Skeletal muscle tissue (tissue), 4 donors: Measurements from ENCODE around the gene OPN5. TPM values are rescaled to one million over a fixed set of nuclear protein-coding genes. Genes with fewer than 3 reads are reported as not detected.

Source experiments
- H3K27ac ChIP-seq: one replicate; pipeline ENCODE4 v1.7.0; 2013; ENCODE audit warnings: mild to moderate bottlenecking, low read depth, low read length, inconsistent platforms
- H3K27me3 ChIP-seq, 3 donors: one replicate each; pipeline ENCODE4 v1.7.0; 2013; ENCODE audit warnings: low read length in 3 of 3; ENCODE audit not compliant: control insufficient read depth in 3 of 3, insufficient read depth in 3 of 3
- H3K36me3 ChIP-seq, 3 donors: one replicate each; pipeline ENCODE4 v1.7.0; 2013; ENCODE audit warnings: low read length in 3 of 3; ENCODE audit not compliant: control insufficient read depth in 3 of 3, insufficient read depth in 3 of 3
- H3K4me1 ChIP-seq, 3 donors: one replicate each; pipeline ENCODE4 v1.7.0; 2013; ENCODE audit warnings: low read length in 3 of 3, mild to moderate bottlenecking in 3 of 3; ENCODE audit not compliant: control insufficient read depth in 3 of 3, insufficient read depth in 3 of 3
- H3K4me3 ChIP-seq, 3 donors: one replicate each; pipeline ENCODE4 v1.7.0; 2013; ENCODE audit warnings: low read length in 3 of 3
- H3K9ac ChIP-seq, 3 donors: one replicate each; pipeline ENCODE4 v1.7.0; 2013; ENCODE audit warnings: low read length in 3 of 3, mild to moderate bottlenecking in 3 of 3, moderate library complexity in 2 of 3, low read depth in 1 of 3
- H3K9me3 ChIP-seq, 3 donors: one replicate each; pipeline ENCODE4 v1.7.0; 2013; ENCODE audit warnings: low read length in 3 of 3; ENCODE audit not compliant: control insufficient read depth in 3 of 3
- total RNA-seq: library from RNA; depleted of rRNA; stranded (reverse); fragments of >200 nt; gene quantifications from one replicate; pipeline ENCODE4 v1.2.3, GENCODE V29; 2014
- donor health status: Osteomylitis.

The OPN5 gene
- total RNA-seq, 1 donor from 2014 or later: not detected

DNA sequence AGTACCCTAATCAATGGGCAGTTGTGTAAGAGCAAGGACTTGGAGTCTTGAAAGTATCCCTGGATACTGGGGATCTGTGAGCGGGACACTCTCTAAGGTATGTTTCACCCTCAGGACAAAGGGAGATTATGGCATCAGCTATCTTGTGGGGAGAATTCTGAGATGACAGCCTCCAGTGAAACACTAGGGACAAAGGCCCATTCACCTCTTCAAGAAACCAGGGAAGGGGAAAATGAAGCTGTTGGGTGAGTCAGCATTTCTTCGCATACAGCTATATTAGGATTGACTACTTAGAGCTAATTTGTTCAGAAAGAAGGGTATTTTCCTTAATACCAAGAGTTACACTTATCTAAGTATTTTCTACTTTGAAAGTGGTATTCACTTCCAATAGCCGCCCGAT, 35.9 kb downstream of the OPN5 start:
- Histone ChIP-seq H3K4me1 (no peaks in the 10 kb centered on the region), H3K9me3 (no peaks in the 10 kb centered on the region), H3K27me3 (no peaks in the 10 kb centered on the region), H3K4me3 (no peak overlapping the region), H3K36me3 (no peaks in the 10 kb centered on the region), H3K27ac (no peak overlapping the region), H3K9ac (no peak overlapping the region)

DNA sequence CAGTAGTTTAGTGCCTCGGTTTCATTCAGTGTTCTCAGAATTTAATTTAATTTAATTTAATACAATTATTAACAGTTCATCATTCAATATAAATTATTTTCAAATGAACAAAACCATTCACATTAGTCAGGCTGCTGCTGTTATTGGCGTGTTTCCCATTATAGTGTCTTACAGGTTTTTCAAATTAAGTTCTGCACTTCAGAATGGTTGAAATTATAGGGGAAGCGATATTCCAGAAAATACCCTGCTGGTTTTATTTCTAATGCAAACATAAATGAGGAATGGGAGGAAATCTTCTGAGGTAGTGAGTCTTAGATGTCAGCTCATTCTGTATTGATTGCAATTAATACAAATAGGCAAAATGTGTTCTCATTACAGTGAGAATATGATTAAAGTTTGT, 37.6 kb downstream of the OPN5 start:
- Histone ChIP-seq H3K4me3 (no peak overlapping the region), H3K36me3 (no peaks in the 10 kb centered on the region), H3K27me3 (no peaks in the 10 kb centered on the region), H3K4me1 (no peaks in the 10 kb centered on the region), H3K9me3 (no peaks in the 10 kb centered on the region), H3K9ac (no peak overlapping the region), H3K27ac (no peak overlapping the region)

GRCh38 chr6:47822856-47823554, 41.2 kb downstream of the OPN5 start:
- no peaks in the 10 kb centered on the region for H3K36me3 ChIP-seq
- no peak overlapping the region for H3K9ac ChIP-seq
- no peaks in the 10 kb centered on the region for H3K27me3 ChIP-seq
- no peaks in the 10 kb centered on the region for H3K4me1 ChIP-seq
- no peak overlapping the region for H3K27ac ChIP-seq
- H3K9me3 ChIP-seq: no peaks in the 10 kb centered on the region
- no peak overlapping the region for H3K4me3 ChIP-seq

GRCh38 chr6:47832386-47833100, 50.7 kb downstream of the OPN5 start:
- no peak overlapping the region for H3K27ac ChIP-seq
- H3K4me1 ChIP-seq: no peaks in the 10 kb centered on the region
- no peaks in the 10 kb centered on the region for H3K36me3 ChIP-seq
- no peaks in the 10 kb centered on the region for H3K9me3 ChIP-seq
- no peaks in the 10 kb centered on the region for H3K27me3 ChIP-seq
- H3K9ac ChIP-seq: no peak overlapping the region
- H3K4me3 ChIP-seq: no peak overlapping the region

GRCh38 chr6:47834196-47834595, 52.4 kb downstream of the OPN5 start:
- Histone ChIP-seq H3K9ac (no peak overlapping the region), H3K27ac (no peak overlapping the region), H3K27me3 (no peaks in the 10 kb centered on the region), H3K9me3 (no peaks in the 10 kb centered on the region), H3K4me1 (no peaks in the 10 kb centered on the region), H3K36me3 (no peaks in the 10 kb centered on the region), H3K4me3 (no peak overlapping the region)

DNA sequence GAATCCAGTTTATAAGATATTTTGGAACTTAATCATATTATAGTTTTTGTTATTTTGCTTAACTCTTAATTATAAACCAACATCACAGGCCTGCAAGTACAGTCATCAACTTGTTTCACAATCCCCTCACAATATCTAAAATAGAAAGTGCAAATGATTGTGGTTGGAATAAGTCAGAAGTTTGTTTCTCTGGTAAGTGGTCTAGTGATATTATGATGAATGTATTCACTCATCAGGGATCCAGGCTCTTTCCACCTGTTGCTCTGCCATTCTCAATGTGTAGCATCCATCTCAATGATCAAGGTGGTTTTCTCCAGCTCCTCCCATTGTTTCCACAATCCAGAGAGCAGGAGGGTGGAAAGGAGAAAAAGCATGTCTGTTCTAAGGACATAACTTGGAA, 54.2 kb downstream of the OPN5 start:
- no peaks in the 10 kb centered on the region for H3K9me3 ChIP-seq
- no peaks in the 10 kb centered on the region for H3K4me1 ChIP-seq
- no peak overlapping the region for H3K9ac ChIP-seq
- H3K36me3 ChIP-seq: no peaks in the 10 kb centered on the region
- no peak overlapping the region for H3K27ac ChIP-seq
- H3K27me3 ChIP-seq: no peaks in the 10 kb centered on the region
- H3K4me3 ChIP-seq: no peak overlapping the region

- Histone ChIP-seq H3K9me3 (no peaks in the 10 kb centered on the region), H3K27me3 (no peaks in the 10 kb centered on the region), H3K9ac (no peak overlapping the region), H3K4me1 (no peaks in the 10 kb centered on the region), H3K4me3 (no peak overlapping the region), H3K36me3 (no peaks in the 10 kb centered on the region), H3K27ac (no peak overlapping the region)
These were observed 54.8 kb downstream of the OPN5 start for GRCh38 chr6:47836639-47837038.

DNA sequence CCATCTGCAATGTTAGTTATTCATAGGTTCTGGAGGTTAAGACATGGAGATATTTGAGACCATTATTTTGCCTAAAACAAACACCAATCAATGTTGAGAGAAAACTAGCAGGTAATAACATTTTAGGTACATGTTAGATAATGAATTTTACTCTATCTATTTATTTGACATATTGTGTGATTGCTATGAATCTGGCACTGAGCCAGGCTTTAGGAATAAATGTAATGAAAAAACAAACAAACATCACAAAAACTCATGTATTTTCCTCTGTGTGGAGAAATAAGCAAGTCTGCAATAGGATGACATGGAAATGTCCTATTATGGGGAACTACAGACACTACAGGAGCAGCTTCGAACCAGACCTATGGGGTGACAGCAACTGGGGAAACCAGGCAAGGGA, 57.8 kb downstream of the OPN5 start:
- H3K4me3 ChIP-seq: no peak overlapping the region
- no peaks in the 10 kb centered on the region for H3K9me3 ChIP-seq
- no peaks in the 10 kb centered on the region for H3K27me3 ChIP-seq
- H3K9ac ChIP-seq: no peak overlapping the region
- H3K27ac ChIP-seq: no peak overlapping the region
- H3K36me3 ChIP-seq: no peaks in the 10 kb centered on the region
- no peaks in the 10 kb centered on the region for H3K4me1 ChIP-seq

- no peak overlapping the region for H3K9ac ChIP-seq
- no peaks in the 10 kb centered on the region for H3K36me3 ChIP-seq
- H3K4me1 ChIP-seq: no peaks in the 10 kb centered on the region
- no peaks in the 10 kb centered on the region for H3K27me3 ChIP-seq
- H3K9me3 ChIP-seq: no peaks in the 10 kb centered on the region
- no peak overlapping the region for H3K27ac ChIP-seq
- H3K4me3 ChIP-seq: no peak overlapping the region
These were observed 63.0 kb downstream of the OPN5 start for GRCh38 chr6:47844881-47845280.

DNA sequence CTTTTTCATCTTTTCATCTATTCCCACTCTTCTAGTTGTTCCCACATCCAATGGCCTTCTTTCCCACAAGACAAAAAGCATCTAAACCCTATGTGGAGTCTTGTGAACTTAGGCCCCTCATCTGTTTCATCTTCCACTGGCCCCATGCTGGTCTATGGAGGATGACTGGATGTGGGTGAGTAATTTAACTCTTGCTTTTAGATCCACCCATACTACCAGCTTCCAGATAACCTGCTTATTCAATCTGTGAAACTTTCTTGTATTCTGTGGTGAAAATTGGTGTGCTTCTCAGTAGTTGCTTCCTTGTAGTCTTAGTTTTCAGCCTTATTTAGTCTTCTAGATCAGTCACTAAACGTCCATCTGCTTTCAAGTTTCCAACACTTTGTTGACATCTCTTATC, 64.9 kb downstream of the OPN5 start:
- Histone ChIP-seq H3K36me3 (no peaks in the 10 kb centered on the region), H3K27me3 (no peaks in the 10 kb centered on the region), H3K9me3 (no peaks in the 10 kb centered on the region), H3K4me3 (no peak overlapping the region), H3K27ac (no peak overlapping the region), H3K4me1 (no peaks in the 10 kb centered on the region), H3K9ac (no peak overlapping the region)
